OCI-LY1 (cell line): Measurements from ENCODE around the gene MARCHF6.

Experiments used
- EZH2 ChIP-seq: fragments of 200-600 bp; sonication (generic), shearing (Covaris generic); IDR thresholded peaks from 2 replicates; pipeline ENCODE4 v1.8.0; 2017; ENCODE audit warnings: borderline replicate concordance, mixed run types, mild to moderate bottlenecking, antibody characterized with exemption, low read length, moderate library complexity, mixed read lengths
- TF ChIP-seq, protein P1 (sequence below): fragments of 200-600 bp; sonication (generic), shearing (Covaris generic); IDR thresholded peaks from 2 replicates; pipeline ENCODE4 v1.5.1; 2017; ENCODE audit warnings: mild to moderate bottlenecking, antibody characterized with exemption, low read length, moderate library complexity, mixed read lengths

DNA sequence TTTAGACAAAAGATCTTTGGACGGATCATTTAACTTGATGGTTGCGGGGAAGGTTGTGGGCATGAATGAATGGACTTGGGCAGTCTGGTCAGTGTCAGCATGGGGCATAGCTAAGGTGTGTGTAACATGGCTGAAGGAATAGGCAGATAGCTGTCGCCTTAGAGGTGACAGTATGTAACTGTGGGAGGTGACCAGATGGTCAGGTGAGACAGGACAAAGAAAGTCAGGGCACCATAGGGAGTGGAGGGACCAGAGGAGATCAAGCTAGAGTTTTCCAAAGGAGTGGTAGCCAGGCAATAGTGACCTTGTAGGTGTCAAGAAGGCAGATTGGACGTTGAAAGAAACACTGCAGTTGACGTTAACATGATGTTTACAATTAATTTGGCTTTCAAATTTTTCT is 43.1 kb downstream of the MARCHF6 start:
- TF ChIP-seq, protein P1, sequence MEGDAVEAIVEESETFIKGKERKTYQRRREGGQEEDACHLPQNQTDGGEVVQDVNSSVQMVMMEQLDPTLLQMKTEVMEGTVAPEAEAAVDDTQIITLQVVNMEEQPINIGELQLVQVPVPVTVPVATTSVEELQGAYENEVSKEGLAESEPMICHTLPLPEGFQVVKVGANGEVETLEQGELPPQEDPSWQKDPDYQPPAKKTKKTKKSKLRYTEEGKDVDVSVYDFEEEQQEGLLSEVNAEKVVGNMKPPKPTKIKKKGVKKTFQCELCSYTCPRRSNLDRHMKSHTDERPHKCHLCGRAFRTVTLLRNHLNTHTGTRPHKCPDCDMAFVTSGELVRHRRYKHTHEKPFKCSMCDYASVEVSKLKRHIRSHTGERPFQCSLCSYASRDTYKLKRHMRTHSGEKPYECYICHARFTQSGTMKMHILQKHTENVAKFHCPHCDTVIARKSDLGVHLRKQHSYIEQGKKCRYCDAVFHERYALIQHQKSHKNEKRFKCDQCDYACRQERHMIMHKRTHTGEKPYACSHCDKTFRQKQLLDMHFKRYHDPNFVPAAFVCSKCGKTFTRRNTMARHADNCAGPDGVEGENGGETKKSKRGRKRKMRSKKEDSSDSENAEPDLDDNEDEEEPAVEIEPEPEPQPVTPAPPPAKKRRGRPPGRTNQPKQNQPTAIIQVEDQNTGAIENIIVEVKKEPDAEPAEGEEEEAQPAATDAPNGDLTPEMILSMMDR, result no peak
- TF ChIP-seq EZH2, result no peak
